GM19324 (cell line): ENCODE data around the gene MED25.

ENCODE experiments used
- ATAC-seq: cut with Tn5 transposase; IDR thresholded peaks from one replicate; pipeline ENCODE4 v1.9.1; 2021; ENCODE audit warnings: mild to moderate bottlenecking, moderate library complexity; ENCODE audit not compliant: unreplicated experiment, low FRiP score

MED25 gene

DNA sequence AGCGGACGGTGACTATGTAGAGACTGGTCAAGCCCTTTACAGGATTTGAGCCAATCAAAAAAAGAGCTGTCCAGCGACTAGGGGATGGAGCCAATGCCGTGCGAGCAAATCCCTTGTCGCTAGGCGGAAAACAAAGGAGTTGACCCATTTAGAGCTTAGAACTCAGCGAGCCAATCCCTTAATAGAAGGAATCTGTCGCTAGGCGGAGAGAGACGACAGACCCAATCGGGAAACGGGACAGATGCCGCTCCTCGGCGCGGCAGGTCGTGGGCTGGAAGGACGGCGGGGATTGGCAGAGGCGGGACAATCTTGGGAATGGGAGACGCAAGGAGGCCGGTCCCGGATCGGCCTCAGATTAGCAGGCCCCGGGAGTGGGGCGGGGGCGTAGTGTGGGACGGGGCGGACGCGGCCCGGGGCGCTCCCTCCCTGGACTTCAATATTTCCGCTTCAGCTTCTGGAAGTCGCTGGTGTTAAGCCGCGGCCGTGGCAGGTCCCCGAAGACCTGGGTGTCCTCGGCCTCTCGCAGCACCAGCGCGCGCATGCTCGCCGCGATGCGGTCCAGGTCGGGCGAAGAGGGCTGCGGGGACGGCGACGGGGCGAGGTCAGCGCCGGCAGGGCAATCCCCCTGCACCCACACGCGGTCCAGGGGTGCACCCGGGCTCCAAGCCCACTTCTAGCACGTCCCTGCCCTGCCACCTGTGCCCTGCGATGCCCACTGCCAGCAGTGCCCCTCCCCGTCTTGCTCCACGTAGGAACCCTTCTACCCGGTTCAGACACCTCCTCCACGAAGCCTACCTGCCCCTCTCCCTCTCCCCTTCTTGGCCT lies 51.6 kb downstream of the MED25 start:
- ATAC-seq: peak; percentile 75

DNA sequence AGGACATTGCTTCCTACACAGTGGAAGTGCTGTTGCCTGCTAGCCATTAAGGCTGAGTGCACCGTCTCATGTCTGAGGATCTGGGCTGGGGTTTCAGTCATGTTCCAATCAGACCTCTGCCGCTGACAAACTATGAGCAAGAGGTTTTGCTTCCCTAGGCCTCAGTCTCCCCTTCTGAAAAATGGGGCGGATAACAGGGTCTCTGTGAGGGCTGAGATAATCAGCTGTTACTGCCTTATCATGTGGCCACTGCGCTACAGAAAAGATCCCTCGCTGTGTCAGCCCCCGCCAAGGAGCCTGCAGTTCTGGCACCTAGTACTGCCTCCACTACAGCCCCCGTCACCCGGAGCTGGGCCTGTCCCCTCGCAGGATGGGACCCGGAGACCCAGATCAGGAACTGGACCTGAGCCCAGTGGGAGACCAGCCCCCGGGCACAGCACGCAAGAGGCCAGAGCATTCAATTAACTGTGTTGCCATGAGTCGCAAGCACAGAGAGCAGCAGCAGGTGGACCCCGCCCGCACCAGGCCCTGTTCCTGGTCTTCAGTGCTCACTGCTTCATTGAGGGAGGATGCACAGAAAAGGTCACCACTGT lies 52.3 kb downstream of the MED25 start:
- ATAC-seq: no peak

DNA sequence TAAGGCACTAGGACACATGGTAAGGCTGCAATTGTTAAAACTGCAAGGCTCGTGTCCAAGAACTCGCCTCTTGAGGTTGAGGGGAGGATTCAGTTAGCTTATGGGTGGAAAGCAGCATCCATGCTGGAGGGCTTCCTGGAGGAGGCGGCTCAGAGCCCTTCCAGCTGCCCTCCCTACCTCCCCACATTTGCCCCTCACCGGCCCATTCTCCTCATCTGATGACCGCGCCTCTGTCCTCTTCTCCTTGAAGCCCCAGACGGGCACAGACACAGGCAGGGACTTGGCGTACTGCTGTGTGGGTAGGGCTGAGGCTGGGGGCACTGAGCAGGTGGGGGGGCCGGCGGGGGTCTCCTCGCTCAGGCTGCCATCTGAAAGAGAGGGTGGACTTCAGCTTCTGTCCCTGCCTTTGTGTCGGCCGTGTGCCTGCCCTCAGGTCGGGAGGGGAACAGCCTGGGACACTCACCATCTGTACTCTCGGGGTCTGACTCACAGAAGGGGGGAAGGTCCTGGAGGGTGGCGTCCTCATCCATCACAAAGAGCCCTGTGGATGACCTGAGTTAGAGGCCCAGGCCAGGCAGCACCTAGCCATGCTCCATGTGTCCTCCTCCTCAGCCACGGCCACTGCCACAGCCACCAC lies 53.4 kb downstream of the MED25 start:
- ATAC-seq: no peak

DNA sequence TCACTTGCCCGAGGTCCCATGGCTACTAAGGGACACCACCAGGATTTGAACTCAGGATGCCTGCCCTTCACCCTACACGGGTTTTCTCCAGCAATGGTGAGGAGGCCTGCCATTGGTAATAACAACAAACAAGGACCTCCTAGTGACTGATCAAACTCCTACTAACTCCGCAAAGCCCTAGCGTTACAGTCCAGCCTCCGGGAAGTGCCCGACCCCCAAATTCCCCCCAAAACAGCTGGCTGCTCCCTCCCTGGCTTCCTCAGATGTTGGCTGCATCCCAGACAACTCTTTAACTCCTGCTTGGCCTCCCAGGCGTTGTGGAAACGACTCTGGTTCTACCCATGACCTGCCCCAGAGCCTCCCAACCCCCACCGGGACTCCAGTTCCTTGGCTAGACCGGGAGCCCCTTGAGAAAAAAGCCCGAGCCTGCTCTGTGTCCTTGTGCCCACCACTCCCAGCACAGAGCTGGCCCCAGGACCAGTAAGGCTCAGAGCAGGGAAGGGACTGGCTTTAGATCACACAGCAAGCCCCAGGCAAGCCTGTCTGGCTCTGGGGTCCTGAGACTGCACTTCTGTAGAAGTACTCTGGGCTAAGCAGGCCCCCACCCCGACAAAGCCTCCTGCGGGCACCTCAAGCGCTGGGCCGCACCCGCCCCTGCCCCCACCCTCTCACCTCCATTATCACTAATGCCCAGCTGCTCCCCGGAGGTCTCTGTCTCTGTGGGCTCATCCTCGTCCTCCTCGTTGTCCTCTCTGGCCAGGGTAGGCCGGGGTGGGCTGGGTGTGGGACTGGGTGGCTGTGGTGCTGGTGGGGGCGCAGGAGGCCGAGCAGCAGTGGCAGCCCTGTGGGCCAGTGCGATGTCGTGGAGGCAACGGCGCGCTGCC lies 54.4 kb downstream of the MED25 start:
- ATAC-seq: no peak

DNA sequence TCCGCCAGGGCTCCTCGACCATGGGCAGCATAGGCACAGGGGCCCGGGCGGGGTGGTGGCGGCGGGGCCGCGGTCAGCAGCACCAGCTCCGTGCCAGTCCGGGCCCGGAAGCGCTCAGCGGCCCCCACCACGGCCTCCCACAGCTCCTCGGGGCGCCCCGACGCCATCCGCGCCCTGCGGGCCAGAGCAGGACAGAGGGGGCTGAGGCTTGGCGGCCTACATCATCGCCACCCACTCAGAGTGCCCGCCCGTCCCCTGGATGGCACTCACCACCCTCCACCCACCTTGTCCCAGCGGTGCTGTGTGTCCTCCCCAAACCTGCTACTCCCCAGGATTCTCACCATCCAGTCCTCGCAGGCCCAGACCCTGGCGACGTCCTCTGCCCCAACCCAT lies 55.0 kb downstream of the MED25 start:
- no peak for ATAC-seq

DNA sequence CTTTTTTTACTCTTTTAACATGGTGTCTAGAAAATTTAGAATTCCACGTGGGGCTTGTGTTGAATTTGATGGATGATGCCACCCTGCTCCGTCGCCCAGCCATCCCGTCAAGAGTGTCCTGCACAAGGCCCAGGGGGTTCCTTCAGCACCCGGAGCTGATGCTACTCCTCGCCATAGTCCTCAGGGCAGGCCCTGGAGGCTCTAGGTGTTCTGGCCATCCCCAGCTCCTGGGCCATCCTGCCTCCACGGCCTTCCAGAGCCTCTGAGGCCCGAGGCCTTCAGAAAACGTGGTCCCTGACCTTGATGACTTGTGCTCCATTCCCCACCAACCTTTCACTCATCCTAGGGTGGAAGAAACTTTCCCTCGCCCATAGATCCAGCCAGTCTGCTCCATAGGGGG lies 55.7 kb downstream of the MED25 start:
- no peak for ATAC-seq

DNA sequence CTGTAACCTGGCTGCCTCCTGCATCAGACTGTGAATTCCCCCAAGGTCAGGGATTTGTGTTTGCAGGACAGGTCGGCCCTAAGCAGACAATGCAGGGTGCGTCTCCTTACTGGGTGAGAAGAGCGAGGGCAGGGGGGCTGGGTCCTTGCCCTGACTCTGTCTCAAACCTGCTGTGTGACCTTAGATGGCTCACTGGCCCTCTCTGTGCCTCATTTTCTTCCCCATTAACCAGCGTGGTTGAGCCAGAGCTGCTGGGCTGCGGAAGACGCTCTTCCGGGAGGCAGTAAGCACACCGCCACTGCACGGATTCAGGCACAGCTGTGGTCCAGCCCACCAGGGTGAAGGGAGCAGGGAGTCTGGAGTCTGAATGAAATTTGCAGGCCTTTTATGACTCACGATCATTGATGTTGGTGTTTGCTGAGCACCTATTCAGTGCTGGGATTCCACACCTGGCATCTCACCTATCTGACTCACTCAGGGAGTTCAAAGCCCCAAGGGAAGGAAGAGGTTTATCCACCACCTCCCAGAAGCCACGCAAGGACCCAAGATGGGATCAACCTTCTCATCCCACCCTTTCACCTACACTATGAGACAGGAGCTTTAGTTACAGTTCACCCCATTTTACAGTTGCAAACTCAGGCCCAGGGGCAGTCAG lies 56.5 kb downstream of the MED25 start:
- ATAC-seq: no peak

DNA sequence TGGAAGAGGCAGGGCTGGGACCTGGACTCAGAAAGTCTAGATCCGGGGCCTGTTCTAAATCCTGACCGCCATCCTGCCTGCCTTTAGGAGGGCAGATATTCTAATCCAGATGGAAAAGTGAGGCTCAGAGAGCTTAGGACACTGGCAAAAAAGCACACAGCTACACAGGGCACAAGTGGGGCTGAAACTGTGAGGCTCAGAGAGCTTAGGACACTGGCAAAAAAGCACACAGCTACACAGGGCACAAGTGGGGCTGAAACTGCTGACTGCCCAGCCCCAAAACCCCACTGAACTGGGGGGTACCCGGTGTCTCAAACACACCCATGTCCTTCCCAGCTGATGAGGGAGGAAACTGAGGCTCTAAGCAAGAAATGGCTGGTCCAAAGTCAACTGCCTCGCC lies 57.1 kb downstream of the MED25 start:
- no peak for ATAC-seq

DNA sequence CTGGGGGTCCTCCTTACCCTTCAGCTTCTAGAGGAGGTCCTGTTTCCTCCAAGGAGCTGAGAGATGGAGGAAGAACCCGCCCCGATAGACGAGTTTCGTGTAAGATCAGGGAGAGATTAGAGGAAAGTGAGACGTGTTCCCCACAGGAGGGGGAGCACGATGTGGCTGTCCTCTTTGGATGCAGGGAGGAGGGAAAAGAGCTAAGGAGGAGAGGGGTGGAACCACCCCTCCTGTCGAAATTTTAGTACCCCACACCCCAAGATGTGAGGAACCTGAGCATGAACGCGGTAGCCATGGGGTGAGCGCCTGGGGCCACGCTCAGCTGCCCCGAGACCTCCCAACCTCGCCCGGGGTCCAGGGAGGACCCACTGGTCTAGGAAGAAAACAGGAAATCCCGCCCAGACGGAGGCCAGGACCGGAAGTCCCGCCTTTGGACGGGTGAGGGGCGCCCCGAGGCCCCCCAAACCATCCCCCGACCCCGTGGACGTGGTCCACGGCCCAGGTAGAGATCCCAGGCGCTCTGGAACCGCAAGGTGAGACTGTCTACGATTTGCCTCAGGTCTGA lies 57.9 kb downstream of the MED25 start:
- no peak for ATAC-seq

DNA sequence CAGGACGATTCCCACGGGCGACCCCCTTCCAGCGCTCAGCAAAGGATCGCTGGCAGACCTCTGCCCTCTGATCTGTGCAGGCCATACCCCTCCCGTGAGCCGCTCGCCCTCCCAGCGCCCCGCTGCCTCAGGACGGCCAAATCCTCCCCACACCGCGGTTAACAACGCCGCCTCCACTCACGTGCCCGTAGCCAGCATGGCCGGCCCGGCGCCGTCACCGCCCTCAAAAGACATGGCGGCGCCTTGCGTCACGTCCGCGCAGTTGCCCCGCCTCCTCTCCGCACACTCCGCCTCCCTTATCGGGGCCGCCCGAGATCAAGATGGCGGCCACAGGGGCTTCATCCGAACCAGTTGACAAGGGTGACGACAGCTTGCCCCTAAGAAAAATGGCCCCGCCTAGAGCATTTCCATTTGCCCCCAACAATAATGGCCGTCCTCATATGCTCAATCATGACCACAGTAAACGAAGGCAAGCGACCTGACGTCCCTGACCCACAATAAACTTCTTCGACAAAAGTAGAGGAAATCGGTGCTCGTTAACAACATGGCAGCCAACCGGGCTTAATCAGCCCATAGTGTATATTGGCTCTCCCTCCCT lies 58.4 kb downstream of the MED25 start:
- peak; percentile 49 for ATAC-seq

DNA sequence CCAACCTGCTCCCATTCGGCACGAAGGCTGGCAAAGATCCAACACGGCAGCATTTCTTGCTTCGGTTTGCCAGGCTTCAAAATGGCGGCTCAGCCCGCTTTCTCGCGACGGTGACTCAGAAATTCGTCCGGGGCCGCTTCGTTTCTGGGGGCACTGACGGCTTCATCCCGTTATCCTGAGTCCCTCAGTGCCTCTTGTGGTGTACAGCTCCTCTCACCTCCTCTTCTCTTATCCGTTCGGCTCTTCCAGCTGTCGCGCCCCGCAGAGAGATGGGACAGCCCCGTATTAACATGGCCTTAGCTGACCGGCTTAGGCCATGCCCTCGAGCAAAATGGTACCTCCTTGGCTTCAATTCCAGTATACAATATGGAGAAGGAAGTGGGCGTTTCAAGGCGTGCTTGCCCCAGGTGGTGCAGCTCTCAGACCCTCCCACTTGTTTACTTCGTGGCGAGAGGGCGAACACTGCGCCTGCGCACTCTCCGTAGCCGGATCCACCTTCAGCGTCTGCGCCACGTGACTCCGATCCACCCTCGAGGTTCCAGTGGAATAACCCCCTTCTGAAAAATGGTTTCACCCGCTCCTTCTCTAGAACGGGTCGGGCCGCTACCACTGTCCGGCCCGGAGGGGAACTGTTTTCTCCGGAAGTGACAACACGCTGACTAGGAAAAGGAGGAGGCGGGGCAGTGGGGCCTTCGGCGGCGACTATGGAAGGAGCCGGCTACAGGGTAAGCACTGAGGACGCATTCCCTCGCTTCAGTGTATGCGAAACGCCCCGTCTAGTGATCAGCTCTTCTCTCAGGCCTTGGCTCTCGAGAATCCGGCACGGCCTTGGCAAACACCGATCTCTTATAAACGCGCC lies 59.2 kb downstream of the MED25 start, which contains the start of the genes AKT1S1 and TBC1D17:
AKT1S1 (minus strand) TSS at position 336 of the 859 bp plus-strand sequence. CDS start 4,060 bp downstream, outside the sequence.
TBC1D17 (plus strand) TSS at position 683 of the 859 bp plus-strand sequence; CDS start at position 705, 22 bp downstream.
- ATAC-seq: peak; percentile 71

DNA sequence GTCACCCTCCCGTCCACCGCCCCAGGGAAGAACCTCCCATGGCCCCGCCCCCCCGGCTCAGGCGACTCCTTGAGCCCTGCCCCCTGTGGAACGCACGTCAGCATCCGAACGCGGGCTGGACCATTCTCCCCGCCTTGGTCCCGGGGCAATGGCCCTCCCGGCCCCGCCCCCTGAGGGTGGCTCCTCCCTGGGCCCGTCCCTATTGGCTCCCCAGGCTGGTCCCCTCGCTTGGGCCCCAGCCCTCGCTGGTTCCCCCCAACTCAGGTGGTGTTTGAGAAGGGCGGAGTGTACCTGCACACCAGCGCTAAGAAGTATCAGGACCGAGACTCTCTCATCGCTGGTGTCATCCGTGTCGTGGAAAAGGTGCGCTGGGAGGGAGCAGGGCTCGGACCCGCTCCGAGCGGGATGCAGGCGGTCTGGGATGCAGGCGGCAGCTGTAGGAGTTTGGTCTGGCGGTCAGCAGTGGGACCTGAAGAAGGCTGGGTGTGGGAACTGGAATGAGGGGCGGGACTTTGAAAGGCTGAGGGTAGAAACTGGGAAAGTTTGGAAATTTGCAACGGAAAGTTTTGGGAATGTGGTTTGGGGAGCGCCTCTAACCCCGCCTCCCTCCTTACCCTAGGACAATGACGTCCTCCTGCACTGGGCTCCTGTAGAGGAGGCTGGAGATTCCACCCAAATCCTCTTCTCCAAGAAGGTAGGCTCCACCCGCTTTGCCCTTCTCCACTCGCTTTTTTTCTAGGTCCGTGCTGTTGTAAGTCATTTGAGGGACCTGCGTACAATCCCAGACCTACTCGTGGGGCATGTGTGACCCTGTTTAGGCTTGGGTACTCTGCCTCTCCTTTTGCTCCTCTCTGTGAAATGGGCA lies 60.0 kb downstream of the MED25 start:
- ATAC-seq: peak; percentile 45

DNA sequence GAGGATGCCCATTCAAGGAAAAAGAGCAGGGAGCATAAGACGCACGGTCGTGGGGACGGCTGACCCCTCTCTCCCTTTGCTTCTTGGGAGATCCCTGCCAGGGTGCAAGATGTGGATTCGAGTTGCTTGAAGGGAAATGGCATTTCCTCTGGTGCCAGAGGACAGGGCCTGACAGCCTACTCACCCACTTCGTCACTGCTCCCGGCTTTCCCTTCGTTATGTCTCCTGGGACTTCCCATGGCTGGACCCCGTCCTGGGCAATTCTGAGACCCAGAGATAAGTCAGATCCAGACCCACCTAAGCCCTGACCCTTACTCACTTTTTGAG lies 60.6 kb downstream of the MED25 start:
- ATAC-seq: no peak

DNA sequence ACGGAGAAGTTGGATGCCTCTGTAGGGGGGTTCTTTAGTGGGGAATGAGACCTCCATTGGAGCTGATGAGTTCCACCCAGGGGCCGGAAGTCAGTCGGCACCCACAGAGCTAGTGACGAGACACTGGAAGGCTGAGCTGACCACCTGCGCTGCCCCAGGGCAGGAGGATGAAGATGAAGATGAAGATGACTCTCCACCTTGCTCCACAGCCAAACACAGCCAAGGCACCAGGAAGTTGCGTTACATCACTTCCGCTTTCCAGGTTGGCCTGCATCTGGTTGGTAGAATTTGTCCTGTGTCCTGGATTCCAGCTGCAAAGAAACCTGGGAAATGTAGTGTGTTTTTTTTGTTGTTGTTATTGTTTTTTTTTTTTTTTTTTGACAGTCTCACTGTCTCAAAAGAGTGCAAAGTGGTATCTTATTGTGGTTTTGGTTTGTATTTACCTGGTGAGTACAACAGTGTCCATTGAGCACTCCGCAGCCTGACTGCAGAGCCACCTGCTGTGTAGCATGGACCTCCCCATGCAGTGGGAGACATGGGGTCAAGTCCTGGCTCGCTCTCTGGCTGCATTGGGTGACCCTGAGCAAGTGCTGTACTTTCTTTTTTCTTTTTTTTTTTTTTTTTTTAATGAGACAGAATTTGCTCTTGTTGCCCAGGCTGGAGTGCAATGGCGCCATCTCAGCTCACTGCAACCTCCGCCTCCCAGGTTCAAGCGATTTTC lies 61.3 kb downstream of the MED25 start:
- no peak for ATAC-seq

DNA sequence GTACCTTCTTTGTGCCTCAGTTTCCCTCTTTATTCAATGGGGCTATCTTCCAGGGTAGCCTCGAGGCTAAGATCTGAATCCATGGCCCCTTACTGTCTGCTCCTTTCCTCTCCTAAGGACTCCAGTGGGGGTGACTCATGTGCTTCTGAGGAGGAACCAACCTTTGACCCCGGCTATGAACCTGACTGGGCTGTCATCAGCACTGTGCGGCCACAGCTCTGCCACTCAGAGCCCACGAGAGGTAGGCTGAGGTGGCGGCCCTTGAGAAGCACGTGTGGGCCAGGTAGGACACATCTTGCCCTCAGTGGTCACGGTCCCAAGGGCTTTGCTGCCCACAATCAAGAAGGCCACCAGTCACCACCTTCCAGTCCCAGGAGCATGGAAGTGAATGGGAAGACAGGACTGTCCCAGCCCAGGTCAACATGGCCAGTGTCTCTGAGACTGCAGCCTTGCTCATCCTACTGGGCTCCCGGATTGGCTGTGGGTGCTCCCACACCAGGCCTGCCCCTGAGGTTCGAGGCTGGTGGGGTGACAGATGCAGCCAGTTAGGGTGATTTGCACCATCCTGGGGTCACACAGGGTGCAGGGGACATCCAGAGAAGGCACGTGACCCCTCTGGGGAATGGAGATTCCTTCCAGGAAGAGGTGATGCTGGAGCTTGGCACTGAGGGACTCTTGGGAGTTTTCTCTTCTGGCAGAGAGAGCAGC lies 62.2 kb downstream of the MED25 start:
- ATAC-seq: no peak

DNA sequence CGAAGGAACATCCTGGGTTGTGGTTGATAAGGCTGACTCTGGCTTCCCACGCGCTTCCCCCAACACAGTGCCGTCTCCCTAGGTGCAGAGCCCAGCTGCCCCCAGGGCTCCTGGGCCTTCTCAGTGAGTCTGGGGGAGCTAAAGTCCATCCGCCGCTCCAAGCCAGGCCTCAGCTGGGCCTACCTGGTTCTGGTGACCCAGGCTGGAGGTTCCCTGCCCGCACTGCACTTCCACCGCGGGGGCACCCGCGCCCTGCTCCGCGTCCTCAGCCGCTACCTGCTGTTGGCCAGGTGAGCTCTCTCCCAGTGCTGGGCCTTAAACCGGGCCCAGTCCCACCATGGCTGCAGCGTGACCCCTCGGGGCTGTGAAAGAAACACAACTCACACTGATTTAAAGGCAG lies 63.1 kb downstream of the MED25 start:
- ATAC-seq: no peak
